Measurements from ENCODE around the gene GALR2.

DNA sequence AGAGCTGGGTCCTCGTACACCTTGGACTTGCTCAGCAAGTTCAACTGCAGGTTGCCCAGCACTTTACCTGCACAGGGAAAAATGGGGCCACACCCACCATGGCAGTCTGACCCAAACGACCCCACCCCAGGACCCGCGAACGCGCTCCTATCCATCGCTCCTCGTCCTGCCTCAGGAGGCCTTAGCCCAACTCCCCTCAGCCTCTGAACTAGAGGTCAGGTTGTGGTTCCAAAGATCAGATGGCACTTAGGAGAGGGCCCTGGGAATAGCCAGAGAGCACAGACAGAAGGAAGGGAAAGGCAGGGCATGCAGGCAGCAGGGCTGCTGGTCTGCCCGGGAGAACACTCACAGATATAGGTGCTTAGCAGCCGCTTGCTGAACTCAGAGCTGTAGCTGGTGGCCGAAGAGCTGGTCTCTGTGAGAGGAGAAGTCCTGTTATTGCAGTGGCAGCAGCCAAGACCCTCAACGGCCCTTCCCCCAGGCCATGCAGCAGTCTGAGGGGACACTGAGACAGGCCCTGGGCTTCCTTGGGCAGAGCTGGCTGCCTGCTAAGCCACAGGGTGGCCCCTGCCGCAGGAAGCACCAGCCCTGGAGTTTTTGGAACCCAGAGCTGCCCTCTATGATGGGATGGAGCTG is 11.3 kb downstream of the GALR2 start:
- TF ChIP-seq YY1 (IDR thresholded peaks at IDR 0.05; ENCODE audit: insufficient read depth, insufficient read length) (no peak), ZNF274 (IDR thresholded peaks at IDR 0.05; ENCODE audit: low read depth, low read length) (no peak), SUZ12 (IDR thresholded peaks at IDR 0.05; ENCODE audit: extremely low read depth, insufficient read depth, insufficient read length) (no peak)

Measured in NT2/D1 (cell line).